Measurements from ENCODE around the gene CCDC74B.
"Not testable (repeated sequence)": the region's sequence is repeated elsewhere in the genome, so short reads cannot be mapped to it uniquely, and the experiment has no call there.

DNA sequence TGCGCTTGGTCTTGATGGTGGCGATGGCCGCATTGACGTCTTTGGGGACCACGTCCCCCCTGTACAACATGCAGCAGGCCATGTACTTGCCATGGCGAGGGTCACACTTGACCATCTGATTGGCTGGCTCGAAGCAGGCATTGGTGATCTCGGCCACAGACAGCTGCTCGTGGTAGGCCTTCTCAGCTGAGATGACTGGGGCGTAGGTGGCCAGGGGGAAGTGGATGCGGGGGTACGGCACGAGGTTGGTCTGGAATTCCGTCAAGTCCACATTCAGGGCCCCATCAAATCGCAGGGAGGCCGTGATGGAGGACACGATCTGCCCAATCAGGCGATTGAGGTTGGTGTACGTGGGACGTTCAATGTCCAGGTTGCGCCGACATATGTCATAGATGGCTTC, 48.9 kb upstream of the CCDC74B start:
- TF ChIP-seq, protein P1, sequence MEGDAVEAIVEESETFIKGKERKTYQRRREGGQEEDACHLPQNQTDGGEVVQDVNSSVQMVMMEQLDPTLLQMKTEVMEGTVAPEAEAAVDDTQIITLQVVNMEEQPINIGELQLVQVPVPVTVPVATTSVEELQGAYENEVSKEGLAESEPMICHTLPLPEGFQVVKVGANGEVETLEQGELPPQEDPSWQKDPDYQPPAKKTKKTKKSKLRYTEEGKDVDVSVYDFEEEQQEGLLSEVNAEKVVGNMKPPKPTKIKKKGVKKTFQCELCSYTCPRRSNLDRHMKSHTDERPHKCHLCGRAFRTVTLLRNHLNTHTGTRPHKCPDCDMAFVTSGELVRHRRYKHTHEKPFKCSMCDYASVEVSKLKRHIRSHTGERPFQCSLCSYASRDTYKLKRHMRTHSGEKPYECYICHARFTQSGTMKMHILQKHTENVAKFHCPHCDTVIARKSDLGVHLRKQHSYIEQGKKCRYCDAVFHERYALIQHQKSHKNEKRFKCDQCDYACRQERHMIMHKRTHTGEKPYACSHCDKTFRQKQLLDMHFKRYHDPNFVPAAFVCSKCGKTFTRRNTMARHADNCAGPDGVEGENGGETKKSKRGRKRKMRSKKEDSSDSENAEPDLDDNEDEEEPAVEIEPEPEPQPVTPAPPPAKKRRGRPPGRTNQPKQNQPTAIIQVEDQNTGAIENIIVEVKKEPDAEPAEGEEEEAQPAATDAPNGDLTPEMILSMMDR (IDR thresholded peaks at IDR 0.05) = not testable (repeated sequence)
- not testable (repeated sequence) for TF ChIP-seq EZH2, EZH2phosphoT487 (IDR thresholded peaks at IDR 0.05)

Measured in neural progenitor cell (in vitro differentiated cells).